OCI-LY7 (cell line): Measurements from ENCODE around the gene XYLT1. TPM values are rescaled to one million over a fixed set of nuclear protein-coding genes. Genes with fewer than 3 reads are reported as not detected.

ENCODE experiments used
- BruUV-seq: library from RNA; stranded (reverse); fragments of 400-500 nt; replicated peaks from 2 replicates; lab custom pipeline; 2021; lab: Mats Ljungman, UMichigan
- CTCF ChIA-PET: fragments of 300-600 bp; sonication (Branson Sonifier 250); formaldehyde crosslinking; loops from one replicate; lab custom pipeline; 2022; ENCODE audit warnings: antibody characterized with exemption; ENCODE audit not compliant: unreplicated experiment; lab: Charles Lee
- POLR2A ChIA-PET: fragments of 300-600 bp; sonication (Branson Sonifier 250); formaldehyde crosslinking; loops from one replicate; lab custom pipeline; 2022; ENCODE audit warnings: antibody characterized with exemption; lab: Charles Lee
- DNase-seq: peaks from one replicate; pipeline ENCODE4 v3.0.0-alpha.2; 2015; ENCODE audit warnings: low spot score
- H2AFZ ChIP-seq: fragments of 200-600 bp; sonication (generic), shearing (Covaris generic); 2 replicates; pipeline ENCODE4 v1.6.1; 2014; ENCODE audit warnings: mild to moderate bottlenecking, antibody characterized with exemption, low read length, moderate library complexity
- H3K27ac ChIP-seq: fragments of 200-600 bp; sonication (generic); 2 replicates; pipeline ENCODE4 v1.5.1; 2014; ENCODE audit warnings: mixed run types, low read depth, mild to moderate bottlenecking, moderate library complexity, low read length, inconsistent platforms; ENCODE audit not compliant: poor library complexity, severe bottlenecking
- H3K36me3 ChIP-seq: fragments of 200-600 bp; sonication (generic); 2 replicates; pipeline ENCODE4 v1.6.1; 2014; ENCODE audit warnings: mild to moderate bottlenecking, antibody characterized with exemption, low read length, moderate library complexity, mixed read lengths; ENCODE audit not compliant: insufficient read depth
- H3K4me1 ChIP-seq: fragments of 200-600 bp; sonication (generic); 2 replicates; pipeline ENCODE4 v1.5.1; 2014; ENCODE audit warnings: mild to moderate bottlenecking, low read length; ENCODE audit not compliant: insufficient read depth, poor library complexity, severe bottlenecking
- H3K4me2 ChIP-seq: fragments of 200-600 bp; sonication (generic); 2 replicates; pipeline ENCODE4 v1.6.1; 2014; ENCODE audit warnings: mild to moderate bottlenecking, low read length
- H3K4me3 ChIP-seq: fragments of 200-600 bp; sonication (generic); 2 replicates; pipeline ENCODE4 v1.5.1; 2014; ENCODE audit warnings: mild to moderate bottlenecking, low read depth, low read length; ENCODE audit not compliant: poor library complexity, severe bottlenecking
- H3K79me2 ChIP-seq: fragments of 200-600 bp; sonication (generic); 2 replicates; pipeline ENCODE4 v1.6.1; 2016; ENCODE audit warnings: low read depth, mild to moderate bottlenecking, low read length, moderate library complexity, mixed read lengths; ENCODE audit not compliant: insufficient read depth
- H3K9me2 ChIP-seq: fragments of 200-600 bp; sonication (generic); 2 replicates; pipeline ENCODE4 v1.6.1; 2016; ENCODE audit warnings: mild to moderate bottlenecking, low read length, mixed read lengths; ENCODE audit not compliant: insufficient read depth
- H3K9me3 ChIP-seq: fragments of 200-600 bp; sonication (generic); 2 replicates; pipeline ENCODE4 v1.6.1; 2014; ENCODE audit warnings: mild to moderate bottlenecking, mixed run types, low read length, mixed read lengths
- H4K20me1 ChIP-seq: fragments of 200-600 bp; sonication (generic); 2 replicates; pipeline ENCODE4 v1.6.1; 2014; ENCODE audit warnings: mild to moderate bottlenecking, antibody characterized with exemption, low read length, moderate library complexity, mixed read lengths; ENCODE audit not compliant: insufficient read depth
- CTCF ChIP-seq: fragments of 200-600 bp; sonication (generic); conservative IDR thresholded peaks from 2 replicates; pipeline ENCODE4 v1.5.1; 2014; ENCODE audit warnings: mild to moderate bottlenecking, antibody characterized with exemption, low read length, moderate library complexity, mixed read lengths
- EZH2phosphoT487 ChIP-seq: fragments of 200-600 bp; sonication (generic); IDR thresholded peaks from 2 replicates; pipeline ENCODE4 v1.6.1; 2018; ENCODE audit warnings: low read depth, borderline replicate concordance, mild to moderate bottlenecking, mixed run types, antibody characterized with exemption, low read length, moderate library complexity, mixed read lengths
- intact Hi-C: fragments of 100-400 bp; cut with micrococcal nuclease; formaldehyde crosslinking; loops from one replicate; pipeline ENCODE4 v1.10.0; 2022; ENCODE audit not compliant: unreplicated experiment
- total RNA-seq, 2 experiments: library from RNA; depleted of rRNA in 1 of 2; stranded (reverse); fragments of >200 nt in 1 of 2; shearing (Covaris generic) in 1 of 2; gene quantifications; 2 replicates each; pipeline ENCODE4 v1.2.3, GENCODE V29; 2014 to 2022

XYLT1 gene
- total RNA-seq, 2 experiments from 2014 or later, result 36.3 to 50.0 TPM

- BruUV-seq, result no TSS peak
- ChIA-PET POLR2A (no interaction called here), CTCF (interaction anchor here (1.2 kb wide), 1 partner anchor 26 kb away, joined by 4 read pairs; no protein-coding TSS in a partner anchor)
- H3K27ac ChIP-seq, result no peak overlapping the region
- no peak overlapping the region for H2AFZ ChIP-seq
- no peaks in the 10 kb centered on the region for H3K9me3 ChIP-seq
- H3K4me2 ChIP-seq, result no peak overlapping the region
- H4K20me1 ChIP-seq, result peaks cover 2% of the 10 kb centered on the region; the same call in 1 of the 2 replicates
- peaks cover 44% of the 10 kb centered on the region for H3K4me1 ChIP-seq
- H3K79me2 ChIP-seq, result no peaks in the 10 kb centered on the region
- no peak overlapping the region for H3K4me3 ChIP-seq
- H3K9me2 ChIP-seq, result no peaks in the 10 kb centered on the region
- no peak for DNase-seq
- TF ChIP-seq EZH2phosphoT487 (no peak), CTCF (no peak)
- intact Hi-C loops, result loop anchor here (5.0 kb wide), 1 partner anchor 301 kb away; no protein-coding TSS in a partner anchor
- H3K36me3 ChIP-seq, result no peaks in the 10 kb centered on the region
These were observed 194.7 kb downstream of the XYLT1 start for GRCh38 chr16:17276010-17276530.

- Histone ChIP-seq H3K4me2 (peak overlapping the region; percentile 8; the same call in 1 of the 2 replicates), H3K79me2 (no peaks in the 10 kb centered on the region), H3K27ac (no peak overlapping the region), H3K4me3 (no peak overlapping the region), H4K20me1 (no peaks in the 10 kb centered on the region; the same call in 1 of the 2 replicates), H3K36me3 (no peaks in the 10 kb centered on the region), H3K4me1 (peaks cover 37% of the 10 kb centered on the region), H2AFZ (no peak overlapping the region), H3K9me2 (no peaks in the 10 kb centered on the region), H3K9me3 (no peaks in the 10 kb centered on the region)
- ChIA-PET CTCF (interaction anchor here (0.7 to 1.2 kb wide), 2 partner anchors 14 to 27 kb away, joined by 3 to 4 read pairs; no protein-coding TSS in a partner anchor), POLR2A (interaction anchor here (0.6 to 0.9 kb wide), 2 partner anchors 40 to 56 kb away, joined by 3 to 4 read pairs; no protein-coding TSS in a partner anchor)
- intact Hi-C loops, result loop anchor here (5.0 kb wide), 1 partner anchor 302 kb away; no protein-coding TSS in a partner anchor
- no peak for TF ChIP-seq EZH2phosphoT487
- no peak for TF ChIP-seq CTCF
- DNase-seq, result no peak
- BruUV-seq, result no TSS peak
These were observed 195.4 kb downstream of the XYLT1 start for GRCh38 chr16:17275076-17276009.
